ENCODE results near the gene RBP7. TPM values are rescaled to one million over a fixed set of nuclear protein-coding genes. Genes with fewer than 3 reads are reported as not detected.
A peak's percentile ranks its signal among the peaks of the same experiment; 100 is the strongest.

Gene RBP7
- polyA plus RNA-seq, 1 donor (not counting 4 experiments of a cell fraction or from before 2014, with no cell fraction given) = 1.1 TPM

DNA sequence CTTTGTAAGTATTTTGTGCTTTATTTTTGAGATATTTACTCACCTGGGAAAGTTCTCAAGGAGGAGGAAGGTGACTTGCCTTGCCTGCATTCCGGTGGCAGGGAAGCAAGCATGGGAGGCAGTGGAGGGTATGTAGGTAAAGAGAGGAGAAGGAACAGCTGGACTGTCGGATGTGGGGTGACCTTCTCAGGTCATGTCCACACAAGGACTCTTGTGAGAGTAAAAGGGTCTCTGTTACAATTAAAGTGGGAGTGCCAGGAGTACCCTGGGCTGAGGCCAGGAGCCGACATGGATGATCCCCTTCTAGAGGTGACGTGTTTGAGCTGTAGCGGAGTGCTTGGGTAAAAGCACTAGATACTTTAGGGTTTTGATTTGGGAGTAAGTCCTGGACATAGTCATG, 60.8 kb downstream of the RBP7 start:
- TF ChIP-seq, protein P1, sequence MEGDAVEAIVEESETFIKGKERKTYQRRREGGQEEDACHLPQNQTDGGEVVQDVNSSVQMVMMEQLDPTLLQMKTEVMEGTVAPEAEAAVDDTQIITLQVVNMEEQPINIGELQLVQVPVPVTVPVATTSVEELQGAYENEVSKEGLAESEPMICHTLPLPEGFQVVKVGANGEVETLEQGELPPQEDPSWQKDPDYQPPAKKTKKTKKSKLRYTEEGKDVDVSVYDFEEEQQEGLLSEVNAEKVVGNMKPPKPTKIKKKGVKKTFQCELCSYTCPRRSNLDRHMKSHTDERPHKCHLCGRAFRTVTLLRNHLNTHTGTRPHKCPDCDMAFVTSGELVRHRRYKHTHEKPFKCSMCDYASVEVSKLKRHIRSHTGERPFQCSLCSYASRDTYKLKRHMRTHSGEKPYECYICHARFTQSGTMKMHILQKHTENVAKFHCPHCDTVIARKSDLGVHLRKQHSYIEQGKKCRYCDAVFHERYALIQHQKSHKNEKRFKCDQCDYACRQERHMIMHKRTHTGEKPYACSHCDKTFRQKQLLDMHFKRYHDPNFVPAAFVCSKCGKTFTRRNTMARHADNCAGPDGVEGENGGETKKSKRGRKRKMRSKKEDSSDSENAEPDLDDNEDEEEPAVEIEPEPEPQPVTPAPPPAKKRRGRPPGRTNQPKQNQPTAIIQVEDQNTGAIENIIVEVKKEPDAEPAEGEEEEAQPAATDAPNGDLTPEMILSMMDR (optimal IDR thresholded peaks at IDR 0.05 in 1 of 3, IDR thresholded peaks at IDR 0.05 in 1 of 3, conservative IDR thresholded peaks at IDR 0.05 in 1 of 3; ENCODE audit: extremely low read depth in 1 of 3, insufficient read depth in 2 of 3, low read length in 3 of 3) = no peak
- TF ChIP-seq EZH2 (IDR thresholded peaks at IDR 0.05; ENCODE audit: low read length) = no peak
- FAIRE-seq (no peak), DNase-seq (ENCODE audit: low read depth, low spot score) (no peak)
- no peaks in the 10 kb centered on the region for H3K27me3 ChIP-seq (ENCODE audit: control insufficient read depth, extremely low read depth, insufficient read depth, low read length)
- peaks cover 23% of the 10 kb centered on the region for H3K4me1 ChIP-seq (ENCODE audit: control insufficient read depth, extremely low read depth, insufficient read depth, low read length)
- peaks cover 5 to 13% of the 10 kb centered on the region in 2 experiments for H3K36me3 ChIP-seq (ENCODE audit: control insufficient read depth in 2 of 2, extremely low read depth in 1 of 2, insufficient read depth in 2 of 2, low read length in 2 of 2)
- no peaks in the 10 kb centered on the region for H3K9me3 ChIP-seq (ENCODE audit: control insufficient read depth, low read depth, low read length)
- no peak overlapping the region for H2AFZ ChIP-seq (ENCODE audit: control insufficient read depth, low read length)
- H3K9ac ChIP-seq (ENCODE audit: control insufficient read depth, extremely low read depth, insufficient read depth, low read length) = peak overlapping the region; percentile 52
- H3K4me2 ChIP-seq (ENCODE audit: control insufficient read depth, extremely low read depth, insufficient read depth, low read depth, low read length) = peak overlapping the region; percentile 29
- no peak overlapping the region for H3K4me3 ChIP-seq (ENCODE audit: control insufficient read depth in 2 of 3, extremely low read depth in 1 of 3, insufficient read depth in 2 of 3, low read depth in 1 of 3, low read length in 3 of 3)
- no peaks in the 10 kb centered on the region for H4K20me1 ChIP-seq (ENCODE audit: control insufficient read depth, extremely low read depth, insufficient read depth, low read length)
- H3K9me1 ChIP-seq (ENCODE audit: control insufficient read depth, extremely low read depth, insufficient read depth, low read length) = no peaks in the 10 kb centered on the region
- peak overlapping the region; percentile 78 for H3K27ac ChIP-seq (ENCODE audit: control insufficient read depth, insufficient read depth, low read length)
- peaks cover 61% of the 10 kb centered on the region for H3K79me2 ChIP-seq (ENCODE audit: control insufficient read depth, insufficient read depth, low read length)
- dilution Hi-C loops (cut with MboI; ENCODE audit: extremely low pct_ligation_motif_present, low sequenced_read_pairs) = no loop called here

DNA sequence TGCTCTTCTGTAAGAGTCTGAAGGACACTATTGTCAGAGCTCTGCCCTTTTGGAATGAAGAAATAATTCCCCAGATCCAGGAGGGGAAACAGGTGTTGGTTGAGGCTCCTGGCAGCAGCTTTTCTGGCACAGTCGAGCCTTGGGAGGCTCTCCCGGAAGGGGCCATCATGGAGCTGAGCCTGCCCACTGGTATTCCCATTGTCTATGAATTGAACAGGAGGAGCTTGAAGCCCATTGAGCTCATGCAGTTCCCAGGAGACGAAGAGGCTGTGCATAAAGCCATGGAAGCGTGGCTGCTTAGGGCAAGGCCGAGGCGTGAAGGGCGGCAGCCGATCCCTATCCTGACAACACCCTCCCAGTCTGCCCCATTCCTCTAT, 62.3 kb downstream of the RBP7 start:
- H3K9me1 ChIP-seq (ENCODE audit: control insufficient read depth, extremely low read depth, insufficient read depth, low read length) = no peaks in the 10 kb centered on the region
- no peak for TF ChIP-seq EZH2 (IDR thresholded peaks at IDR 0.05; ENCODE audit: low read length)
- TF ChIP-seq, protein P1 (optimal IDR thresholded peaks at IDR 0.05 in 1 of 3, IDR thresholded peaks at IDR 0.05 in 1 of 3, conservative IDR thresholded peaks at IDR 0.05 in 1 of 3; ENCODE audit: extremely low read depth in 1 of 3, insufficient read depth in 2 of 3, low read length in 3 of 3) = no peak
- peaks cover 5 to 13% of the 10 kb centered on the region in 2 experiments for H3K36me3 ChIP-seq (ENCODE audit: control insufficient read depth in 2 of 2, extremely low read depth in 1 of 2, insufficient read depth in 2 of 2, low read length in 2 of 2)
- H4K20me1 ChIP-seq (ENCODE audit: control insufficient read depth, extremely low read depth, insufficient read depth, low read length) = no peaks in the 10 kb centered on the region
- dilution Hi-C loops (cut with MboI; ENCODE audit: extremely low pct_ligation_motif_present, low sequenced_read_pairs) = no loop called here
- H3K27me3 ChIP-seq (ENCODE audit: control insufficient read depth, extremely low read depth, insufficient read depth, low read length) = no peaks in the 10 kb centered on the region
- no peak overlapping the region for H2AFZ ChIP-seq (ENCODE audit: control insufficient read depth, low read length)
- H3K79me2 ChIP-seq (ENCODE audit: control insufficient read depth, insufficient read depth, low read length) = peaks cover 56% of the 10 kb centered on the region
- DNase-seq (ENCODE audit: low read depth, low spot score) = no peak
- no peak overlapping the region for H3K4me2 ChIP-seq (ENCODE audit: control insufficient read depth, extremely low read depth, insufficient read depth, low read depth, low read length)
- no peak for FAIRE-seq
- H3K9me3 ChIP-seq (ENCODE audit: control insufficient read depth, low read depth, low read length) = no peaks in the 10 kb centered on the region
- no peak overlapping the region for H3K4me3 ChIP-seq (ENCODE audit: control insufficient read depth in 2 of 3, extremely low read depth in 1 of 3, insufficient read depth in 2 of 3, low read depth in 1 of 3, low read length in 3 of 3)
- no peak overlapping the region for H3K27ac ChIP-seq (ENCODE audit: control insufficient read depth, insufficient read depth, low read length)
- H3K9ac ChIP-seq (ENCODE audit: control insufficient read depth, extremely low read depth, insufficient read depth, low read length) = no peak overlapping the region
- H3K4me1 ChIP-seq (ENCODE audit: control insufficient read depth, extremely low read depth, insufficient read depth, low read length) = peaks cover 32% of the 10 kb centered on the region
